Keratinocyte (primary cell): Measurements from ENCODE around the gene CENPU.

Experiments
- CTCF ChIP-seq, 3 experiments: IDR thresholded peaks in 1 of 3; conservative IDR thresholded peaks in 1 of 3; optimal IDR thresholded peaks in 1 of 3; 2 replicates in 2 of 3; 3 replicates in 1 of 3; pipeline versions ENCODE3 to v1.5.1; 2011; ENCODE audit warnings: low read length in 3 of 3, mild to moderate bottlenecking in 3 of 3, moderate library complexity in 2 of 3, control low read depth in 1 of 3, inconsistent platforms in 1 of 3; ENCODE audit not compliant: insufficient read depth in 2 of 3; ENCODE audit errors: extremely low read depth in 1 of 3
- EZH2 ChIP-seq: IDR thresholded peaks from one replicate; pipeline ENCODE4 v1.6.1; 2012; ENCODE audit warnings: inconsistent platforms, mild to moderate bottlenecking, low read length, moderate library complexity

- TF ChIP-seq EZH2 (no peak), CTCF (optimal IDR thresholded peaks at IDR 0.05 in 1 of 3, IDR thresholded peaks at IDR 0.05 in 1 of 3, conservative IDR thresholded peaks at IDR 0.05 in 1 of 3; ENCODE audit: extremely low read depth in 1 of 3, insufficient read depth in 2 of 3, low read length in 3 of 3) (no peak)
Observed at GRCh38 chr4:184645904-184646610, 87.8 kb downstream of the CENPU start.
